HG03175 (cell line): ENCODE measurements around the gene CA11.
"Not testable (repeated sequence)": the region's sequence is repeated elsewhere in the genome, so short reads cannot be mapped to it uniquely, and the experiment has no call there.

Experiments used
- ATAC-seq: cut with Tn5 transposase; IDR thresholded peaks from one replicate; pipeline ENCODE4 v1.9.1; 2021; ENCODE audit warnings: mild to moderate bottlenecking, moderate library complexity; ENCODE audit not compliant: unreplicated experiment

CA11 gene

DNA sequence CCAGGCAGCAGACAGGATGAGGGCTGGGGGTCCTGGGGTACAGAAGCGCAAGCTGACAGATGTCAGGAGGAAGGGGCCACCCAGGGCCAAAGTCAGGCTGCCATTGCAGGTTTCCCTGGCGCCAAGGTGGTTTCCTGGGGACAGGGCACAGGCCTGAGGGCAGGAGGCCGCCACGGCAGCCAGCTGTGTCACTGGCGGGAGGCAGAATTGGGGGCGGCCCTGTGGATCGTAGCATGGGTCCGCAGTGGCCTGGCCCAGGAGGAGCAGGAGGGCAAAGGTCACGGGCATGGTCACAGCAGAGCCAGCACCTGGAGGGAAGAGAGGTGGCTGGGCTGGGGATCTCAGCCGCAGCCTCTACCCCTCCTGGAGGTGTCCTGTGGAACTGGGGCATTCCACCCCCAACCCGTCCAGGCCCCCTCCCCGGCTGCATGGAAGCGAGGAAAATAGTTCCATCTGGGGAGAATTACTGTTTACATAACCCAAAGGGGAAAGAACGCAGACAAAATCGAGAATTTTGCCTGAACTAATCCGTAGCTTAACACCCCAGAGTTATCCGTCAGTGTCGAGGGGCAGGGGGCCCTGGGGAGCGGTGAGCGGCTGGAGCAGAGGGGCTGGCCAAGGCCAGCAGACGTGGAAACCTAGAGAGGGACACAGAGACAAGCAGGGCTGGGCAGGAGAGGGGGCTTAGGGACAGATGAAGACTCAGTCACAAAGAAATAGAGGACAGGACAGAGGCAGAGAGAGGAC, 24.9 kb upstream of the CA11 start:
- ATAC-seq, result no peak

DNA sequence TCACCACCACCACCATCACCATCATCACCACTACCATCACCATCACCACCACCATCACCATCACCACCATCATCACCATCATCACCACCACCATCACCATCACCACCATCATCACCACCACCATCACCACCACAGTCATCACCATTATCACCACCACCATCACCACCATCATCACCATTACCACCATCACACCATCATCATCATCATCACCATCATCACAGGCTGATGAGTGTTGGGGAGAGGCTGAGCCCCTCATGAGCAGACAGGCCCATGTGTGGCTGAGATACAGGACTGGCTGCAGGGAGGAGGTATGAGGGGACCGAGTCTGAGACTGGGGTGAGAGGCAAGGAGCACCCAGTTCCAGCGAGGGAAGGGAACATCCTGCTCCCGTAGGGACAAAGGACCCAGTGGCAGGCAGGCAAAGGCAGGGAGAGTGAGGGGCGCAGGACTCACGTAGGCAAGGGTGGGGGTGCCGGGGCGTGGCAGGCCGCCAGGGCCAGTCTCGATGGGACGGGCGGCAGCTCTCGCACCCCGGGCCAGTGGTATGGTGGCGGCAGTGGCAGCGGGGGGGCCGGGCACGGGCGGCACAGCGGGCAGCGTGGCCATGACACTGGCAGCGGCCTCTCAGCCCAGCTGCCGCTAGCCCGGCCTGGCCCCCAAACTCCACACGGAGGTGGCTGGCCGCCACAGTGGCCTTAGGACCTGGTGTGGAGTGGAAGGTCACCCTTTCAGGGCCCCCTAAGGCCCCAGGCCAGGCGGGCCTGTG, 24.1 kb upstream of the CA11 start:
- no peak for ATAC-seq

DNA sequence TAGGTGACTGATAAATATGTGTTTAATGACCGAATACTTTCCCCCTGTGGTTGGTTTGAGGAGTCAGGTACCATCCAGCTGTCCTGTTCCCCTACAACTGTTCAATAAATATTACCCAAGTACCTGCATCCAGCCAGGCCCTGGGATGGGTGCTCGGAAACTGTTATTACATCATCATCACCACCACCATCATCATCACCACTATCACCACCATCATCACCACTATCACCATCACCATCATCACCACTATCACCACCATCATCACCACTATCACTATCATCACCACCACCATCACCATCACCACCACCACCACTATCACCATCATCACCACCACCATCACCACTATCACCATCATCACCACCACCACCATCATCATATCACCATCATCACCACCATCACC, 22.8 kb upstream of the CA11 start:
- no peak for ATAC-seq

DNA sequence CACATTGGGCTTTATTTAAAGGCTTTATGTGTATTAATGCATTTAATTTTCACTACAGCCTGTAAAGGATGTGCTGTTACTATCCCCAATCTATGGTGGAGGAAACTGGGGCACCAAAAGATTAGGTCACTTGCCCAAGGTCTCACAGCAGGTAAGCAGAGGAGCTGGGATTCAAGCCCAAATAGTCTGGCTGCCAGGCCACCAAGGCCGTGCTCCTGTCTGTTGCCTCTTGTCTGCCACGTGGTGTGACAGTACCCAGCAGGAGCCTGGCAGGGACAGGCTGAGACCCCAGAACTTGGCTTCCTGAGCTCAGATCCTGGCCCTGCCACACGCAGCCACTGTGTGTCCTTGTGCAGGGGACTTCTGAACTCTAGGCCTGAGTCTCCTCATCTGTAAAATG, 22.3 kb upstream of the CA11 start:
- ATAC-seq, result no peak

DNA sequence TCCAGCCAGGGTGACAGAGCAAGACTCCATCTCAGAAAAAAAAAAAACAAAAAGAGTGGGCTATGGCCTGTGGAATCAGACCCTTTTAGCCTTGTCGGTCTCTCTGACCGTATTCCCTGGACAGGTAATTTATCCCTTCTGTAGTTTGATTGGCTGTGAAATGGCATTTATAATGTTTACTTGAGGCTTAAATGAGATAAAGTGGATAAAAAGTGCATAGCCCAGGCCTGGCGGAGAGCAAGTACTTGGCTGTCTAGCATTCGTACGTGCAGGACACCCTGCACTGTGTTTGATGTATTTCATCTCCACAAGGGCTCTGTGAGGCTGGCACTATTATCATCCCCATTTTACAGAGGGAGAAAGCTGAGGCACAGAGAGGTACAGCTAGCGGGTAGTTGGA, 19.8 kb upstream of the CA11 start:
- ATAC-seq, result no peak

DNA sequence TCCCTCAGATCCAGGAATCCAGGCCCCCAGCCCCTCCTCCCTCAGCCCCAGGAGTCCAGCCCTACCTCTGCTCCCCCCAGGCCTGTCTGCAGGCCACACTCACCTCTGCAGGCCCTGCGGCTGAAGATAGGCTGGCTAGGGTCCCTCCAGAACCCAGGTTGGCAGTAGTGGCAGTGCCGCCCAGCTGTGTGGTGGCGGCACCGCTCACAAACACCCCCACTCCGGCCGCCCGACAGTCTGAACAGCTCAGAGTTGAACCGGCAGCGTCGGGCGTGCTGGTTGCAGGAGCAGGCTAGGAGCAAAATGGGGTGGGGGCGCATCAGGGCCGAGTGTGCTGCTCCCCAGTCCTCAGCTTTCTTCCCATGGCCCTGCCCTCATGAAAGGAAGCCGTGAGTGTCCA, 18.5 kb upstream of the CA11 start:
- ATAC-seq, result no peak

DNA sequence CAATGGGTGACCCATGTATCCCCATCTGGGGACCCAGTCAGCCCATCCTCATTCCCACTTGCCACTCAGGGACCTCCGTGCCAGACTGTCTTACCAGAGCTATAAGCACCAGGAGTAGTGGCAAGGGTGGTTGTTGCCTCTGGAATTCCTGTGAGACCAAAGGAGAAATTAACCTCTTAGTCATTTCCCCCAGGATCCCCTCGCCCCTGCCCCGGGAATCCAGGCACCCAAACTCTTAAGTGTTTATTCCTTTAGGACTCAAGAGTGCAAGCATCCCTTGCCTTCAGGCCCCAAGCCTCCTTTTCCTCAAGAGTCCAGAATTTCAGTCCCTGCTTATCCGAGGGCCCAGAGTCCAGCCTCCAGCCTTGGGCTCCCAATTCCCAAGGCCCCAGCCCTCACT, 17.7 kb upstream of the CA11 start:
- ATAC-seq, result no peak

DNA sequence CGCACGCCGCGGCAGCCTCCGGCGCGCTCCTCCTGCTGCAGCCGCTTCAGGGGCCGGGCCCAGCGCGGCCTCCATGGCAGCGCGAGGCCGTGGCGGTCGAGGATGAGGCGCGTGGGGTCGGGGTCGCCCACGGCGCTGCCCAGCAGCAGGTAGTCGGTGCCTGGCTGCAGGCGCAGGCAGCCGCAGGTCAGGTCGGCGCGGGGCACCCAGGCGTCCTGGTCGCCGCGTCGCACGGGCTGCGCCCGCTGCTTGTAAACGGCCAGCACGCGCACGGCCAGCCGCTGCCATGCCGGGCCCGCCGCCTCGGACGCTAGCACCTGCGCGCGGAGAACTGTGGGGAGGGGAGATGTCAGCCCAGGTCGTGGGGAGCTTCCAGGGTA, 15.7 kb upstream of the CA11 start:
- no peak for ATAC-seq

DNA sequence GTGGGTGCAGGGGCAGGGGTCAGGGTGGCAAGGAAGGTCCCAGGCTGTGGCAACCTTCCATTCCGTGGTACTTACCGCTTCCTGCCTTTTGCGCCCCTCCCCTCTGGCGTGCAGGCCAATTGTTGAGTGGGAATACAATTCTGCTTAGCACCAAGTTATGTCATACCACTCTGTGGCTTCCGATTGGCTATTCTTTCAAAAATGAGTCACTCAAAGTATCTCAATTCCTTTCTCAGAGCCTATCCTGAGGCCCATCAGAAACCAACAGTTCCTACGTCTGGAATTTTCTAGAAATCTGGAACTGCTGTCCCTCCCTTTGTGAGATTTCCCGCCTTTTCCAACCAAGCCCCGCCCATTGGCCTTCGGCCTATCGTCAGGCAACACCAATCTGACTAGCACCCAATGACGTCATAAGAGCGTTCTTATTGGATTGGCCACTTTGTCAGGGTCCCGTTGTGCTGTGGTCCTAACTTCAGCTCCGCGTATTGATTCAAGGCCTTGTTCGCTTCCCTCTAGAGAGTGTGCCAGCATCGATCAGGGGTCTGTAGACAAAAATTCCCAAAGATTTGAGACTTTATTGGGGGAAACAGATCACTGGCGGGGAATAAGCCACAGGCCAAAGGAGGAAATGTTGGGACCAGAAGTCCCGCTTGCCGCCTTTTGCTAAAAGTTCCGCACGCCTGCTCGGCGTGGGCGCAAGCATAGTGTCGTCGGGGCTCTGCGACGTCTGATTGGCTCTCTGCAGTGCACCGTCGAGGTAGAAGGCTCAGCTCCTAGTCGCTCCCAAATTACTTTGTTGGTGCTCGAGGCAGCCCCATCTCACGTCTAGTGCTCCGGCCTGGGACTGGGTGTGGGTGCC, 15.1 kb upstream of the CA11 start:
- peak; percentile 83 for ATAC-seq

DNA sequence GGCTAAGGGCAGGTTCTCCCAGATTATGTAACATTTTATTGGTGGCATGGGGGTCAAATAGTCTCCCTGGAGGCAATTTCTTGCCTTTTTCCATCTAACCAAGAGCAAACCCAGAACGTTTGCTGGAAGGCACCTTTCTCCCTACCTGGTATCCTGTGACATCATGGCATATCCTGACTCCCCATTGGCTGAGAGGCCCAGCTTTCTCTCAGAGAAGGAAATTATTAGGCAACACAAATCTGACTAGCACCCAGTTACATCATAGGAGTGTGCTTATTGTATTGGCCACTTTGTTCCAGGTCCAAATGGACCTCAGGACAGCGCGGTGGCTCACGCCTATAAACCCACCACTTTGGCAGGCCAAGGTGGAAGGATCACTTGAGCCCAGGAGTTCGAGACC, 13.8 kb upstream of the CA11 start:
- ATAC-seq, result no peak

DNA sequence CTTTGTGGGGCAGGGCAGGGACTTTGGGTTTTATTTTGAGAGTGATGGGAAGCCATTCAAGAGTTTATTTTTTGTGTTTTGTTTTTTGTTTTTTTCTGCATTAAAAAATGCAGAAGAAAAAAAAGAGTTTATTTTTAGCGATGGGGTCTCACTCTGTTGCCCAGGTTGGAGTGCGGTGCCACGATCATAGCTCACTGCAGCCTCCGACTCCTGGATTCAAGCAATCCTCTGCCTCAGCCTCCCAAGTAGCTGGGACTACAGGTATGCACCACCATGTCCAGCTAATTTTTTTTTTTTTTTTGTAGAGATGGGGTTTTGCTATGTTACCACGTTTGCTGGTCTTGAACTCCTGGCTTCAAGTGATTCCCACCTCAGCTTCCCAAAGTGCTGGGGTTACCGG, 12.5 kb upstream of the CA11 start:
- ATAC-seq, result no peak

DNA sequence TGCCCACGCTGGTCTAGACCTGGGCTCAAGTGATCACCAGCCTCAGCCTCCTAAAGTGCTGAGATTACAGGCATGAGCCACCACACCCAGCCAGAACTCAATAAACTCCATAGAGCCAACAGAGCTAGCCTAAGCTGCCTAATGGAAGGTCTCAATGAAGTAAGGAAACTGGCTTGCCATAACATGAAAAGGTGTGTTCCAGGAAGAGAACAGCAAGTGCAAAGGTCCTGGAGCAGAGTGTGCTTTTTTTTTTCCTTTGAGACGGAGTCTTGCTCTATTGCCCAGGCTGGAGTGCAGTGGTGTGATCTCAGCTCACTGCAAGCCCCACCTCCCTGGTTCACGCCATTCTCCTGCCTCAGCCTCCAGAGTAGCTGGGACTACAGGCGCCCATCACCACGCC, 11.8 kb upstream of the CA11 start:
- ATAC-seq, result not testable (repeated sequence)

DNA sequence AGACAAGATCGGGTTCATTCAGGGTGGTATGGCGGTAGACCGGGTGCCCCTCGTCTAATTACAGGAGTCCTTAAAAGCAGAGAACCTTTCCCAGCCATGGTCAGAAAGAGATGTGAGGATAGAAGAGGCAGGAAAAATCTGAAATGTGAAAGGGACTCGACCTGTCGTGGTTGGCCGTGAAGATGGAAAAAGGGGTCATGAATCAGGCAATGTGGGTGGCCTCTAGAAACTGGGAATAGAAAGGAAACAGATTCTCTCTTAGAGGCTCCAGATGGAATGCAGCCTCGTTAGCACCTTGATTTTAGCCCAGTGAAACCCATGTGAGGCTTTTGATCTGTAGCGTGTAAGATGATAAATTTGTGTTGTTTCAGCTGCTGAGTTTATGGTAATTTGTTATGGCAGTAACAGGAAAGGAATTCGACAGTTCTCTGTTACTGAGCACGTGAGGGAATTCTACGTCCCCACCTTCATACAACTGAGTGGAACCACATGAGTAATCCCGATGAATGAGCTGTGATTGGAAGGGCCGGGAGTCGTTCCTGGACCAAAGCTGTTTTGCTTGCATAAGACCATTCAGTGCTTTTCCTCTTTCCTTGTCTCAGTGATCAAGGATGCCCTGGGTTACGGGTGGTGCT, 11.0 kb upstream of the CA11 start:
- ATAC-seq, result no peak

DNA sequence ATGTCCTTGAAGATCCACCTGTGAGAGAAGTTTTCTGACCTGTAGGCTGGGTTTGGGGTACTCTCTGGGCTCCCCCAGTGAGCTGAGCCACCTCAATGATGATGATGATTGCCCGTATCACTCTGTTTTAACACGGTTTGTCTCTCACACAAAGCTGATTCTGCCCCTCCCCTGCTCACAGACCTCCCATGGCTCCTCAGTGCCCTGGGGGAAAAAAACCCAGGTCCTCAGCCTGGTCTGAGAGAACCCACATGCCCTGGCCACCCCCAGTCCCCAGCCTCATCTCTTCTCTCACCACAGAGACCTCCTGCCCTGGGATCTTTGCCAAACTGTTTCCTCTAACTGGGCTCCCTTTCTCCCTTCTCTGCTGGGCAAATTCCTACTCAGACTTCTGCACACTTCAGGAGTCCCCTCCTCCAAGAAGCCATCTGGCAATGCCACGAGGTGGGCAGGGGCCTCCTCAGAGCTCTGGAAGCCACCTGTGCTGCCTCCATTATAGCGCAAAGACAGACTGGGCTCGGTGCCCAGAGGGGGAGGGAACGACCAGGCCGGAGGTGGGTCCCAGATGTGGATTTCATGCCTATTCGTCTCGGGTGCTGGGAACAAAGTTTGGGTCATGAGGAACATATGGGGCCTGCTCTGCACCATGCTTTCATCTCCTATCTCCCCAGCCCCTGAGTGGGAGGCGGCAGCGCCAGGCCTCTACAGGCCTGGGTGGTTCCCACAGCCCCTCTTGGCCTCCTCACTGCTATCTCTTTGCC, 8.5 kb upstream of the CA11 start:
- no peak for ATAC-seq

DNA sequence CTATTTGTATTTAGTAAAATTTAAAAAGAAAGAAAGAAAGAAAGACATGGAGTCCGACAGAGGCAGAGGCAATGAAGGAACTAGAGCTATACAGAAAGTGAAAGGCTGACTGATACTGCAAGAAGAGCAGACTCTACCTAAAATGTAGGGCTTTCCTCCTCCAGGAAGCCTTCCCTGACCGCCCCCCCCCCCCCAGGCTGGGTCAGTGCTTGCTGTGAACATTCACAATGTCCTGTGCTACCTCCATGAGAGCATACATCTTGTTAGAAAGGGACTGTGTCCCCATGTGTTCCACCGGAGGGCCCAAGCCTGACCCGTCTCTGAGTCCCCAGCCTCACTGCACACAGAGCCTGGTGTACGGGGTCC, 5.7 kb upstream of the CA11 start:
- ATAC-seq, result no peak

DNA sequence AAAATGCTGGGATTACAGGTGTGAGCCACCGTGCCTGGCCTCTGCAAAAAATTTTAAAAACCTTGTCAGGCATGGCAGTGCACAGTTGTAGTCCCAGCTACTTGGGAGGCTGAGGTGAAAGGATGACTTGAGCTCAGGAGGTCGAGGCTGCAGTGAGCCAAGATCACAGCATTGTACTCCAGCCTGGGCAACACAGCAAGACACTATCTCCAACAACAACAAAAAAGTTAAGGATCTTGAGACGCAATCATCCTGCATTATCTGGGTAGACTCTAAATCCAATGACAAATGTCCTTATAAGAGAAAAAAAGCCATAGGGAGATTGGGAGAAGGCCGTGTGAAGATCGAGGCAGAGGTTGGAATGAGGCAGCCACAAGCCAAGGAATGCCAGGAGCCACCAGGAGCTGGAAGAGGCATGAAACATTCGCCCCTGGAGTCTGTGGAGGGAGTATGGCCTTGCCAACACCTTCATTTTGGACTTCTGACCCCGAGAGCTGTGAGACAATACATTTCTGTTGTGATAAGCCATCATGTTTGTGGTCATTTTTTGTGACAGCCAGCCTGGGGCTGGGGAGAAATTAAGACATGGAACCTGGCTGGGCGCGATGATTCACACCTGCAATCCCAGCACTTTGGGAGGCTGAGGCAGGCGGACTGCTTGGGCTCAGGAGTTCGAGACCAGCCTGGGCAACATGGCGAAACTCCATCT, 5.1 kb upstream of the CA11 start:
- ATAC-seq, result no peak

DNA sequence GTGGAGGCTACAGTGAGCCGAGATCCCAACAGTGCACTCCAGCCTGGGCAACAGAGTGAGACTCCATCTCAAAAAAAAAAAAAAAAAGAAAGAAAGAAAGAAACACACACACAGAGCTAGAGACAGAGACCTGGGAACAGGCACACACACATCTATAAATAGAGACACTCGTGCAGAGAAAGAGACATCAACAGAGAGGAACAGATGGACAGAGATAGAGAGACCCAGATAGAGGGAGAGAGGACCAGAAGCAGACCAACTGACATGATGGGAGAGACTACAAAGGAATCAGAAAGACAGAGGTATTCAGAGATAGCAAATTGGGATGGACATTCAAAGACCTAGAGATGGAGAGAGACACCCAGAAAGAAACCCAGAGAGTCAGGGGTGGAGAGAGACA, 2.1 kb upstream of the CA11 start:
- no peak for ATAC-seq

DNA sequence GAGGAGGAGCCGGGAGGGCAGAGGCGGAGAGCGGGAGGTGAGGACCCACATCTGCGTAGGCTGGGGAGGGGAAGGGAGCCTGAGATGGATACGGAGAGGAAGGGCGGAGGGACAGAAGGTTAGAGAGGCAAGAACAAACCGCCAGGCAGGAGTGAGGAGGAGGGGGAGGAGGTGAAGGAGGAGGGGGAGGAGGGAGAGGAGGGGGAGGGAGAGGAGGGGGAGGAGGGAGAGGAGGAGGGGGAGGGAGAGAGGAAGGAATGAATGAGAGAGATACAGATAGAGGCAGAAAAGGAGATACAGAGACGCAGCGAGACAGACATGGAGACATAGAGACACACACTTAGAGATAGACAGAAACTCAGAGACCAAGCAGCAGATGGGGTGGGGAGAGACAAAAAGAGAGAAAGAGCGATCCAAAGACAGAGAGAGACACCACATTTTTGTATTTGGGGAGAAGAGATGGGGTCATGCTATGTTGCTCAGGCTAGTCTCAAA, 782 bp upstream of the CA11 start:
- no peak for ATAC-seq

DNA sequence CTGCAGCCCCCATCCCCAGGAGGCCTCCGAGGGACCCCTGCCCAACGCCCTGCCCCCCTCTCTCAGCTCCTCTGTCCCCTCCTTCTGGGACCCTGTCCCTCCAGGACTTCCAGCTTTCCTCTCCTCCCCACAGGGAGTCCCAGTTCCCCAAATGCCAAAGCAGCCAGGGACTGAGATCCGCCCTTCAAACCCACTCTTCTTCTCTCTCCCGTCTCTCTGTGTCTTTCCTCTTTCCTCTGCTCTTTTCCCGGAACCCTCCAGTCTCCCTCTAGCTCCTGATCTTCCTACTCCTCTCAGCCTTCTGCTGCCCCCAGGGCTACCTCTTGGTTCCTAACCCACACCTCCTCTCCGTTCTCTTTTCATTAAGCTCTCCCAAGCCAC, 377 bp downstream of the CA11 start:
- no peak for ATAC-seq
